Superior temporal gyrus (tissue), 1 donor: ENCODE data around the gene MIEF1.

Experiments
- DNase-seq: peaks from one replicate; pipeline ENCODE4 v3.0.0-alpha.2; 2016; ENCODE audit errors: extremely low spot score

MIEF1 gene

GRCh38 chr22:39502109-39502788 lies at the start of gene MIEF1:
Gene MIEF1 (plus strand): TSS chr22:39502290. CDS start chr22:39511295, 9,005 bp downstream.
- DNase-seq, result peak; percentile 97

- DNase-seq, result no peak
Measured at GRCh38 chr22:39452740-39453040, 49.4 kb upstream of the MIEF1 start.

GRCh38 chr22:39453765-39454378 lies 48.2 kb upstream of the MIEF1 start:
- no peak for DNase-seq

- DNase-seq, result no peak
Measured at GRCh38 chr22:39454385-39454871, 47.7 kb upstream of the MIEF1 start.

GRCh38 chr22:39456522-39457197 lies 45.4 kb upstream of the MIEF1 start, which contains the start of gene MGAT3:
Gene MGAT3 (plus strand): TSS chr22:39457012. CDS start chr22:39487348, 30,336 bp downstream.
- no peak for DNase-seq

- DNase-seq, result no peak
Measured at GRCh38 chr22:39457198-39457555, 44.9 kb upstream of the MIEF1 start.

- DNase-seq, result no peak
Measured at GRCh38 chr22:39457556-39458443, 44.3 kb upstream of the MIEF1 start.

GRCh38 chr22:39458444-39459083 lies 43.5 kb upstream of the MIEF1 start:
- no peak for DNase-seq

- DNase-seq, result no peak
Measured at GRCh38 chr22:39459681-39460080, 42.4 kb upstream of the MIEF1 start.

- no peak for DNase-seq
Measured at GRCh38 chr22:39462443-39463221, 39.5 kb upstream of the MIEF1 start.

GRCh38 chr22:39463277-39463676 lies 38.8 kb upstream of the MIEF1 start:
- DNase-seq, result no peak

GRCh38 chr22:39463931-39464390 lies 38.1 kb upstream of the MIEF1 start:
- DNase-seq, result peak; percentile 78

GRCh38 chr22:39466228-39467006 lies 35.7 kb upstream of the MIEF1 start:
- no peak for DNase-seq

GRCh38 chr22:39467390-39467895 lies 34.6 kb upstream of the MIEF1 start:
- DNase-seq, result peak; percentile 51

GRCh38 chr22:39468487-39469325 lies 33.4 kb upstream of the MIEF1 start:
- DNase-seq, result no peak

GRCh38 chr22:39469326-39469680 lies 32.8 kb upstream of the MIEF1 start:
- DNase-seq, result no peak

- DNase-seq, result peak; percentile 89
Measured at GRCh38 chr22:39469681-39470450, 32.2 kb upstream of the MIEF1 start.
